Activated CD4-positive, alpha-beta T cell treated with anti-CD3 and anti-CD28 coated beads for 1 hour (primary cell): Measurements from ENCODE around the gene DMAC2L.
"Not testable (repeated sequence)": the region's sequence is repeated elsewhere in the genome, so short reads cannot be mapped to it uniquely, and the experiment has no call there.

Experiments
- DNase-seq: peaks from one replicate; pipeline ENCODE4 v3.0.0-alpha.2; 2020

Gene DMAC2L

GRCh38 chr14:50357753-50358395 is 45.8 kb downstream of the DMAC2L start:
- no peak for DNase-seq

- DNase-seq, result no peak
Observed at GRCh38 chr14:50359631-50360030, 47.5 kb downstream of the DMAC2L start.

- DNase-seq, result no peak
Observed at GRCh38 chr14:50360093-50360492, 48.0 kb downstream of the DMAC2L start.

GRCh38 chr14:50360851-50361250 is 48.7 kb downstream of the DMAC2L start:
- DNase-seq, result no peak

- not testable (repeated sequence) for DNase-seq
Observed at GRCh38 chr14:50361473-50362403, 49.6 kb downstream of the DMAC2L start.

- no peak for DNase-seq
Observed at GRCh38 chr14:50362764-50363713, 50.9 kb downstream of the DMAC2L start.

GRCh38 chr14:50363714-50364111 is 51.6 kb downstream of the DMAC2L start:
- DNase-seq, result peak; percentile 13

- DNase-seq, result no peak
Observed at GRCh38 chr14:50364792-50365191, 52.7 kb downstream of the DMAC2L start.

- not testable (repeated sequence) for DNase-seq
Observed at GRCh38 chr14:50365572-50365971, 53.4 kb downstream of the DMAC2L start.

- no peak for DNase-seq
Observed at GRCh38 chr14:50366115-50366514, 54.0 kb downstream of the DMAC2L start.

- DNase-seq, result no peak
Observed at GRCh38 chr14:50366589-50366988, 54.5 kb downstream of the DMAC2L start.

GRCh38 chr14:50371546-50371945 is 59.4 kb downstream of the DMAC2L start:
- no peak for DNase-seq

- no peak for DNase-seq
Observed at GRCh38 chr14:50373959-50374358, 61.8 kb downstream of the DMAC2L start.

- DNase-seq, result no peak
Observed at GRCh38 chr14:50375760-50376159, 63.6 kb downstream of the DMAC2L start.
